HepG2 (cell line): Measurements from ENCODE around the gene PDLIM7. TPM values are rescaled to one million over a fixed set of nuclear protein-coding genes. Genes with fewer than 3 reads are reported as not detected.

Experiments used
- ARID5B ChIP-seq: IDR thresholded peaks from 2 replicates; pipeline ENCODE4 v1.4.0; 2020; ENCODE audit warnings: mild to moderate bottlenecking, missing genetic modification reagents
- ARNT ChIP-seq: fragments of 450-650 bp; IDR thresholded peaks from 2 replicates; pipeline ENCODE4 v1.6.1; 2017
- ARNTL ChIP-seq: sonication (generic); formaldehyde crosslinking; IDR thresholded peaks from 2 replicates; pipeline ENCODE4 v1.4.0; 2020; ENCODE audit warnings: mild to moderate bottlenecking, missing genetic modification reagents
- ETV5 ChIP-seq: IDR thresholded peaks from 2 replicates; pipeline ENCODE4 v1.6.1; 2018; ENCODE audit warnings: missing biosample characterization, missing genetic modification reagents, inconsistent platforms, borderline replicate concordance
- HDAC1 ChIP-seq: sonication (generic); formaldehyde crosslinking; IDR thresholded peaks from 2 replicates; pipeline ENCODE4 v1.5.1; 2020; ENCODE audit warnings: mild to moderate bottlenecking, missing genetic modification reagents
- HOXA9 ChIP-seq: sonication (generic); formaldehyde crosslinking; IDR thresholded peaks from 2 replicates; pipeline ENCODE4 v1.8.1; 2022; ENCODE audit warnings: missing genetic modification reagents, mild to moderate bottlenecking, moderate library complexity, borderline replicate concordance
- HOXD1 ChIP-seq: sonication (generic); formaldehyde crosslinking; IDR thresholded peaks from 2 replicates; pipeline ENCODE4 v1.5.0; 2020; ENCODE audit warnings: missing genetic modification reagents
- KAT7 ChIP-seq: IDR thresholded peaks from 2 replicates; pipeline ENCODE4 v1.6.1; 2018; ENCODE audit warnings: borderline replicate concordance, missing compliant biosample characterization
- MEIS1 ChIP-seq: sonication (generic); formaldehyde crosslinking; IDR thresholded peaks from 2 replicates; pipeline ENCODE4 v1.9.0; 2021; ENCODE audit warnings: mild to moderate bottlenecking, missing genetic modification reagents, moderate library complexity, borderline replicate concordance
- NONO ChIP-seq, 2 experiments: fragments of 450-650 bp in 1 of 2; sonication (generic) in 1 of 2; formaldehyde crosslinking in 1 of 2; IDR thresholded peaks in 1 of 2; conservative IDR thresholded peaks in 1 of 2; 2 replicates each; pipeline versions ENCODE4 v1.6.1 to v1.8.0; 2017 to 2022; ENCODE audit warnings: mild to moderate bottlenecking in 1 of 2, missing genetic modification reagents in 1 of 2, moderate library complexity in 1 of 2
- RFX1 ChIP-seq: fragments of 450-650 bp; IDR thresholded peaks from 2 replicates; pipeline ENCODE4 v1.6.1; 2017
- RFX3 ChIP-seq: IDR thresholded peaks from 2 replicates; pipeline ENCODE4 v1.6.1; 2016; ENCODE audit warnings: missing biosample characterization, missing genetic modification reagents
- SAP130 ChIP-seq: IDR thresholded peaks from 2 replicates; pipeline ENCODE4 v1.6.1; 2016; ENCODE audit warnings: low read depth
- SIN3A ChIP-seq: IDR thresholded peaks from 2 replicates; pipeline ENCODE4 v1.6.1; 2011; ENCODE audit warnings: low read depth, mild to moderate bottlenecking, control low read depth, low read length, borderline replicate concordance
- ZC3H4 ChIP-seq: sonication (generic); formaldehyde crosslinking; IDR thresholded peaks from 2 replicates; pipeline ENCODE4 v1.4.0; 2020; ENCODE audit warnings: missing genetic modification reagents, borderline replicate concordance
- ZNF563 ChIP-seq: sonication (generic); formaldehyde crosslinking; IDR thresholded peaks from 2 replicates; pipeline ENCODE4 v1.8.0; 2022; ENCODE audit warnings: mild to moderate bottlenecking, moderate library complexity, missing genetic modification reagents
- ZNF570 ChIP-seq: sonication (generic); formaldehyde crosslinking; IDR thresholded peaks from 2 replicates; pipeline ENCODE4 v1.4.0; 2020; ENCODE audit warnings: mild to moderate bottlenecking, missing genetic modification reagents, borderline replicate concordance
- ZNF670 ChIP-seq: sonication (generic); formaldehyde crosslinking; IDR thresholded peaks from 2 replicates; pipeline ENCODE4 v1.8.0; 2022; ENCODE audit warnings: mild to moderate bottlenecking, missing genetic modification reagents, borderline replicate concordance
- ZNF777 ChIP-seq: sonication (generic); formaldehyde crosslinking; IDR thresholded peaks from 2 replicates; pipeline ENCODE4 v1.4.0; 2020; ENCODE audit warnings: missing genetic modification reagents
- polyA plus RNA-seq, 8 experiments: library from polyadenylated mRNA; depleted of rRNA in 3 of 8; stranded (reverse) in 7 of 8; unstranded in 1 of 8; fragments of >200 nt; fragmentation: Illumina TruSeq in 4 of 8; extraction: Trizol in 4 of 8; gene quantifications; 2 replicates each; pipeline versions ENCODE4 v1.2.1 to v1.2.3, GENCODE V29; 2011 to 2016; ENCODE audit warnings: low read depth in 4 of 8, missing spikeins in 1 of 8, mixed read lengths in 1 of 8; ENCODE audit not compliant: insufficient read depth in 1 of 8
- total RNA-seq, 5 experiments: library from RNA; depleted of rRNA; stranded (reverse); fragments of >200 nt; fragmentation: Illumina TruSeq; extraction: Trizol; gene quantifications; 2 replicates each; pipeline ENCODE4 v1.2.3, GENCODE V29; 2016; ENCODE audit warnings: low read depth in 1 of 5
- TF ChIP-seq, protein P1 (sequence below): sonication (generic); formaldehyde crosslinking; IDR thresholded peaks from 2 replicates; pipeline ENCODE4 v1.8.0; 2023; ENCODE audit warnings: mild to moderate bottlenecking, missing genetic modification reagents
- TF ChIP-seq, protein P2 (sequence below): sonication (generic); formaldehyde crosslinking; IDR thresholded peaks from 2 replicates; pipeline ENCODE4 v1.5.0; 2020; ENCODE audit warnings: mild to moderate bottlenecking, missing genetic modification reagents

Gene PDLIM7
- total and polyA plus RNA-seq, 2 of the 13 experiments (the other 11 are each of a cell fraction or from before 2014, with no cell fraction given), result 21.1 to 31.3 TPM

GRCh38 chr5:177447066-177447610, 50.3 kb downstream of the PDLIM7 start (continued):
- TF ChIP-seq, protein P1, sequence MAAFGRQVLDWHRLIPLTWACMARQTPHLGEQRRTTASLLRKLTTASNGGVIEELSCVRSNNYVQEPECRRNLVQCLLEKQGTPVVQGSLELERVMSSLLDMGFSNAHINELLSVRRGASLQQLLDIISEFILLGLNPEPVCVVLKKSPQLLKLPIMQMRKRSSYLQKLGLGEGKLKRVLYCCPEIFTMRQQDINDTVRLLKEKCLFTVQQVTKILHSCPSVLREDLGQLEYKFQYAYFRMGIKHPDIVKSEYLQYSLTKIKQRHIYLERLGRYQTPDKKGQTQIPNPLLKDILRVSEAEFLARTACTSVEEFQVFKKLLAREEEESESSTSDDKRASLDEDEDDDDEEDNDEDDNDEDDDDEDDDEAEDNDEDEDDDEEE (CRISPR knock-in tag), result no peak
- TF ChIP-seq MEIS1 (CRISPR knock-in tag) (0 out of 2 replicates have a peak, but pooled peaks have one; percentile 18), ARNTL (CRISPR knock-in tag) (no peak), ZNF570 (no peak), SAP130 (0 out of 2 replicates have a peak, but pooled peaks have one; percentile 10), HOXD1 (CRISPR knock-in tag) (peak; percentile 11; the same call in 1 of the 2 replicates), ZNF563 (CRISPR knock-in tag) (0 out of 2 replicates have a peak, but pooled peaks have one; percentile 57), SIN3A (peak; percentile 4; the same call in 1 of the 2 replicates), HOXA9 (CRISPR knock-in tag) (0 out of 2 replicates have a peak, but pooled peaks have one; percentile 10), RFX1 (peak; percentile 71), ARNT (no peak), RFX3 (CRISPR knock-in tag) (peak; percentile 78), ARID5B (CRISPR knock-in tag) (no peak), ZC3H4 (CRISPR knock-in tag) (peak; percentile 19; the same call in 1 of the 2 replicates), ZNF670 (CRISPR knock-in tag) (no peak), ETV5 (CRISPR knock-in tag) (0 out of 2 replicates have a peak, but pooled peaks have one; percentile 19), KAT7 (CRISPR knock-in tag) (no peak), NONO (IDR thresholded peaks at IDR 0.05) (no peak), NONO (CRISPR knock-in tag; conservative IDR thresholded peaks at IDR 0.05) (0 out of 2 replicates have a peak, but pooled peaks have one; percentile 30), ZNF777 (CRISPR knock-in tag) (peak; percentile 78), HDAC1 (CRISPR knock-in tag) (peak; percentile 26; the same call in 1 of the 2 replicates)
- TF ChIP-seq, protein P2, sequence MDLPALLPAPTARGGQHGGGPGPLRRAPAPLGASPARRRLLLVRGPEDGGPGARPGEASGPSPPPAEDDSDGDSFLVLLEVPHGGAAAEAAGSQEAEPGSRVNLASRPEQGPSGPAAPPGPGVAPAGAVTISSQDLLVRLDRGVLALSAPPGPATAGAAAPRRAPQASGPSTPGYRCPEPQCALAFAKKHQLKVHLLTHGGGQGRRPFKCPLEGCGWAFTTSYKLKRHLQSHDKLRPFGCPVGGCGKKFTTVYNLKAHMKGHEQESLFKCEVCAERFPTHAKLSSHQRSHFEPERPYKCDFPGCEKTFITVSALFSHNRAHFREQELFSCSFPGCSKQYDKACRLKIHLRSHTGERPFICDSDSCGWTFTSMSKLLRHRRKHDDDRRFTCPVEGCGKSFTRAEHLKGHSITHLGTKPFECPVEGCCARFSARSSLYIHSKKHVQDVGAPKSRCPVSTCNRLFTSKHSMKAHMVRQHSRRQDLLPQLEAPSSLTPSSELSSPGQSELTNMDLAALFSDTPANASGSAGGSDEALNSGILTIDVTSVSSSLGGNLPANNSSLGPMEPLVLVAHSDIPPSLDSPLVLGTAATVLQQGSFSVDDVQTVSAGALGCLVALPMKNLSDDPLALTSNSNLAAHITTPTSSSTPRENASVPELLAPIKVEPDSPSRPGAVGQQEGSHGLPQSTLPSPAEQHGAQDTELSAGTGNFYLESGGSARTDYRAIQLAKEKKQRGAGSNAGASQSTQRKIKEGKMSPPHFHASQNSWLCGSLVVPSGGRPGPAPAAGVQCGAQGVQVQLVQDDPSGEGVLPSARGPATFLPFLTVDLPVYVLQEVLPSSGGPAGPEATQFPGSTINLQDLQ (CRISPR knock-in tag), result no peak
